Adrenal gland (tissue), 12 donors: ENCODE measurements around the gene MTCP1. TPM values are rescaled to one million over a fixed set of nuclear protein-coding genes. Genes with fewer than 3 reads are reported as not detected.
A peak's percentile ranks its signal among the peaks of the same experiment; 100 is the strongest.

ENCODE experiments used
- DNase-seq, 7 donors: peaks; one replicate each; pipeline ENCODE4 v3.0.0-alpha.2; 2019 to 2020
- H3K27ac ChIP-seq, 5 donors: fragments of 200-600 bp; sonication (generic) in 4 of 5; 1 replicate in 3 of 5; 2 replicates in 2 of 5; pipeline versions ENCODE4 v1.5.1 to v1.8.0; 2016 to 2020; ENCODE audit warnings: mild to moderate bottlenecking in 1 of 5
- H3K27me3 ChIP-seq: fragments of 200-600 bp; 2 replicates; pipeline ENCODE4 v1.8.0; 2021
- H3K36me3 ChIP-seq, 2 donors: fragments of 200-600 bp; replicated peaks in 1 of 2; 1 replicate in 1 of 2; 2 replicates in 1 of 2; pipeline versions ENCODE4 v1.5.1 to v1.8.0; 2018 to 2022
- H3K4me1 ChIP-seq, 2 donors: fragments of 200-600 bp; replicated peaks in 1 of 2; 1 replicate in 1 of 2; 2 replicates in 1 of 2; pipeline versions ENCODE4 v1.5.1 to v1.8.0; 2018 to 2021
- H3K4me3 ChIP-seq, 4 donors: fragments of 200-600 bp; sonication (generic) in 3 of 4; one replicate each; pipeline ENCODE4 v1.5.1; 2016 to 2018
- H3K9me3 ChIP-seq, 3 donors: fragments of 200-600 bp; sonication (generic) in 1 of 3; replicated peaks in 1 of 3; 1 replicate in 2 of 3; 2 replicates in 1 of 3; pipeline versions ENCODE4 v1.5.1 to v1.8.0; 2016 to 2021
- CTCF ChIP-seq, 6 experiments: fragments of 450-650 bp in 4 of 6; fragments of 200-600 bp in 2 of 6; sonication (generic) in 1 of 6; IDR thresholded peaks; 1 replicate in 5 of 6; 2 replicates in 1 of 6; pipeline versions ENCODE4 v1.5.1 to v1.8.0; 2016 to 2021; ENCODE audit warnings: antibody characterized with exemption in 6 of 6, mild to moderate bottlenecking in 2 of 6, moderate library complexity in 1 of 6
- POLR2A ChIP-seq, 2 donors: fragments of 450-650 bp; IDR thresholded peaks; one replicate each; pipeline ENCODE4 v1.6.1; 2017; ENCODE audit warnings: antibody characterized with exemption in 2 of 2, mild to moderate bottlenecking in 2 of 2, moderate library complexity in 1 of 2
- WGBS, 4 donors: extraction: QIAGEN DNeasy Blood & Tissue Kit in 2 of 4; methylation state at CpG; one replicate each; pipeline versions ENCODE4 v1.1.5 to v1.1.7; 2013 to 2017; 5-methylcytosine and 5-hydroxymethylcytosine counted together
- intact Hi-C, 2 donors: fragments of 100-400 bp; cut with DNase I; formaldehyde crosslinking; loops; one replicate each; pipeline versions ENCODE4 v1.14.1 to v1.15.0; 2022 to 2023
- polyA plus RNA-seq, 3 donors: library from polyadenylated mRNA; stranded (reverse); fragments of 200-250 nt in 2 of 3; fragments of 350-450 nt in 1 of 3; fragmentation: Illumina TruSeq in 1 of 3; extraction: RNeasy Lipid Tissue Mini Kit (QIAGEN cat#74804) in 1 of 3; gene quantifications; one replicate each; pipeline ENCODE4 v1.2.3, GENCODE V29; 2013 to 2014
- total RNA-seq, 9 donors: library from RNA; depleted of rRNA in 4 of 9; stranded (reverse); fragments of >200 nt in 4 of 9; fragments of 120-200 nt in 1 of 9; fragmentation: NEBNext Ultra II Directional in 1 of 9; extraction: Animal tissue kit (Norgen Biotek cat#: 25700) in 1 of 9; gene quantifications; one replicate each; pipeline versions ENCODE4 v1.1.0 to v1.2.4, GENCODE V29; 2013 to 2023
- donor health status: healthy with polysubstance abuse.
- donor health status: Bipolar disorder and iron deficiency.
- donor health status: DM: yes; HTN: yes; CAD: no.
- donor health status: DM: no; HTN: no; CAD: no.
- donor health status: DM: no; HTN: no; CAD: no.
- donor health status: DM: yes; HTN: yes; CAD: no.

The MTCP1 gene
- total and polyA plus RNA-seq, 12 donors: 1.2 to 218 (median 17.1) TPM; not detected in 1

- Histone ChIP-seq H3K4me3 (no peak overlapping the region), H3K4me1 (no peaks in the 10 kb centered on the region), H3K27me3 (no peaks in the 10 kb centered on the region), H3K9me3 (no peaks in the 10 kb centered on the region), H3K27ac (no peak overlapping the region), H3K36me3 (no peaks in the 10 kb centered on the region)
- no peak for TF ChIP-seq CTCF (IDR thresholded peaks at IDR 0.05)
- no peak for TF ChIP-seq POLR2A (IDR thresholded peaks at IDR 0.05)
- no peak for DNase-seq
- WGBS, 4 donors: 74 to 93% (median 84%) methylated on average over 4 of the region's 4 CpGs
- intact Hi-C loops: no loop called here
Measured at GRCh38 chrX:155061760-155062159, 9.2 kb downstream of the MTCP1 start.

GRCh38 chrX:155056877-155057792 is 13.8 kb downstream of the MTCP1 start:
- WGBS, 4 donors: 0 to 24% (median 16%) methylated on average over 4 to 25 of the region's 25 CpGs
- Histone ChIP-seq H3K27ac (peak overlapping the region in 2 of 5 donors; percentile 27 to 40), H3K27me3 (no peaks in the 10 kb centered on the region), H3K36me3 (peaks cover 0 to 4% of the 10 kb centered on the region in 2 donors), H3K9me3 (no peaks in the 10 kb centered on the region), H3K4me1 (no peaks in the 10 kb centered on the region), H3K4me3 (peak overlapping the region in 1 of 4 donors; percentile 31)
- DNase-seq: peak; percentile 52 to 90 (median 71)
- intact Hi-C loops: loop anchor here (5.0 to 10.0 kb wide), 2 partner anchors 72 to 75 kb away; no protein-coding TSS in a partner anchor
- TF ChIP-seq POLR2A (IDR thresholded peaks at IDR 0.05) (no peak), CTCF (IDR thresholded peaks at IDR 0.05) (peak; percentile 70 to 78 (median 71))

GRCh38 chrX:155056471-155056870 is 14.5 kb downstream of the MTCP1 start:
- DNase-seq: no peak
- Histone ChIP-seq H3K4me1 (no peaks in the 10 kb centered on the region), H3K27ac (peak overlapping the region in 1 of 5 donors; percentile 40), H3K27me3 (no peaks in the 10 kb centered on the region), H3K36me3 (peaks cover 0 to 4% of the 10 kb centered on the region in 2 donors), H3K9me3 (no peaks in the 10 kb centered on the region), H3K4me3 (no peak overlapping the region)
- intact Hi-C loops: loop anchor here (5.0 to 10.0 kb wide), 2 partner anchors 72 to 74 kb away; no protein-coding TSS in a partner anchor
- TF ChIP-seq CTCF (IDR thresholded peaks at IDR 0.05): no peak
- TF ChIP-seq POLR2A (IDR thresholded peaks at IDR 0.05): no peak
- 63 to 94% (median 80%) methylated on average over 1 of the region's 1 CpG for WGBS, 4 donors

- DNase-seq: no peak
- intact Hi-C loops: loop anchor here (5.0 to 10.0 kb wide), 2 partner anchors 71 to 73 kb away; no protein-coding TSS in a partner anchor
- Histone ChIP-seq H3K9me3 (no peaks in the 10 kb centered on the region), H3K4me3 (no peak overlapping the region), H3K36me3 (peaks cover 0 to 4% of the 10 kb centered on the region in 2 donors), H3K4me1 (no peaks in the 10 kb centered on the region), H3K27me3 (no peaks in the 10 kb centered on the region), H3K27ac (no peak overlapping the region)
- 75 to 93% (median 85%) methylated on average over 3 of the region's 3 CpGs for WGBS, 4 donors
- TF ChIP-seq POLR2A (IDR thresholded peaks at IDR 0.05): no peak
- TF ChIP-seq CTCF (IDR thresholded peaks at IDR 0.05): no peak
Measured at GRCh38 chrX:155055494-155055893, 15.4 kb downstream of the MTCP1 start.
